ENCODE data around the gene ALOX5AP.

DNA sequence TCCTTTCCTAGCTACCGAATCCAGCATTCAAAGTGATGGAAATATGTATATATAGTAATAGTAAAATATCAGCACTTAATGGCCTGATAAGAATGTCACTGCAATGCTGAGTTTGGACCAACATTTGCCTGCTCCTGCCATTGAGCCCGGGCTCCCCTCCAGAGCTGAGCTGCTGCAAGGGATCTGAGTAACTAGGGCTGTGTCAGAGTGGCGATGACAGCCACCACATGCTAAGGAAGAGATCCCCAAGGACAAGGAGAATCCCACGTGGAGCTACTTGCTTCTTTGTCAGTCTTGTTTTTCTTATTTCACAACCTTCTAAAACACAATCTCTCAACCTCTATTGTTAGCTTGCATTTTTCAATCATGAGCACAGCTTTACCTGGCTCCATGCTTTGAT lies 19.5 kb upstream of the ALOX5AP start:
- TF ChIP-seq, protein P1, sequence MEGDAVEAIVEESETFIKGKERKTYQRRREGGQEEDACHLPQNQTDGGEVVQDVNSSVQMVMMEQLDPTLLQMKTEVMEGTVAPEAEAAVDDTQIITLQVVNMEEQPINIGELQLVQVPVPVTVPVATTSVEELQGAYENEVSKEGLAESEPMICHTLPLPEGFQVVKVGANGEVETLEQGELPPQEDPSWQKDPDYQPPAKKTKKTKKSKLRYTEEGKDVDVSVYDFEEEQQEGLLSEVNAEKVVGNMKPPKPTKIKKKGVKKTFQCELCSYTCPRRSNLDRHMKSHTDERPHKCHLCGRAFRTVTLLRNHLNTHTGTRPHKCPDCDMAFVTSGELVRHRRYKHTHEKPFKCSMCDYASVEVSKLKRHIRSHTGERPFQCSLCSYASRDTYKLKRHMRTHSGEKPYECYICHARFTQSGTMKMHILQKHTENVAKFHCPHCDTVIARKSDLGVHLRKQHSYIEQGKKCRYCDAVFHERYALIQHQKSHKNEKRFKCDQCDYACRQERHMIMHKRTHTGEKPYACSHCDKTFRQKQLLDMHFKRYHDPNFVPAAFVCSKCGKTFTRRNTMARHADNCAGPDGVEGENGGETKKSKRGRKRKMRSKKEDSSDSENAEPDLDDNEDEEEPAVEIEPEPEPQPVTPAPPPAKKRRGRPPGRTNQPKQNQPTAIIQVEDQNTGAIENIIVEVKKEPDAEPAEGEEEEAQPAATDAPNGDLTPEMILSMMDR (IDR thresholded peaks at IDR 0.05; ENCODE audit: insufficient read depth, low read depth, low read length): no peak
- TF ChIP-seq EZH2 (IDR thresholded peaks at IDR 0.05; ENCODE audit: insufficient read depth, low read length): no peak

Measured in astrocyte (in vitro differentiated cells and primary cell).